ENCODE measurements around the gene EPC2. TPM values are rescaled to one million over a fixed set of nuclear protein-coding genes. Genes with fewer than 3 reads are reported as not detected.

Gene EPC2
- total RNA-seq, 1 donor from 2014 or later = 31.6 TPM

DNA sequence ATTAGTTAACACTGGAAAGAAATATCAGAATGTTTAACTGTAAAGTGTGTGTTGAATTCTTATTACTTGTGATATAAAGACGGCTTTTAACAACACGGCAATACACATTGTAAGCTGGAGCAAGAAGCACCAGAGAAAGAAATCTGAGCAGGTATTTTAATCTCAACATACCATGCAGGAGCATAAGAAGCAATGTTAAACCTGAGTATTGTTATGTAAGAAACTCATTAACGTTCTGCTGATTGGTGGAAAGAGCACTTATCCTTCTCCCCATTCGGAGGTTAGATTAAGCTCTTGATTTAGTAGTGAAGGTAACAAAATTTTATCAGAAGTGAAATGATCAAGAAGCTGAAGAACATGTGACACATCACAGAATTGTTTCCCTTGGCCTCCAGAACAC is 107.4 kb downstream of the EPC2 start:
- H3K27ac Mint-ChIP-seq (ENCODE audit: unreplicated experiment) = no peak overlapping the region
- DNase-seq (ENCODE audit: low read depth, low spot score) = no peak
- H3K27me3 Mint-ChIP-seq (ENCODE audit: low read depth) = no peaks in the 10 kb centered on the region
- no peaks in the 10 kb centered on the region for H3K4me1 Mint-ChIP-seq
- H3K36me3 Mint-ChIP-seq (ENCODE audit: low read depth) = peaks cover 21% of the 10 kb centered on the region
- H3K4me3 Mint-ChIP-seq = no peak overlapping the region
- no peaks in the 10 kb centered on the region for H3K9me3 Mint-ChIP-seq
- TF ChIP-seq, protein P1, sequence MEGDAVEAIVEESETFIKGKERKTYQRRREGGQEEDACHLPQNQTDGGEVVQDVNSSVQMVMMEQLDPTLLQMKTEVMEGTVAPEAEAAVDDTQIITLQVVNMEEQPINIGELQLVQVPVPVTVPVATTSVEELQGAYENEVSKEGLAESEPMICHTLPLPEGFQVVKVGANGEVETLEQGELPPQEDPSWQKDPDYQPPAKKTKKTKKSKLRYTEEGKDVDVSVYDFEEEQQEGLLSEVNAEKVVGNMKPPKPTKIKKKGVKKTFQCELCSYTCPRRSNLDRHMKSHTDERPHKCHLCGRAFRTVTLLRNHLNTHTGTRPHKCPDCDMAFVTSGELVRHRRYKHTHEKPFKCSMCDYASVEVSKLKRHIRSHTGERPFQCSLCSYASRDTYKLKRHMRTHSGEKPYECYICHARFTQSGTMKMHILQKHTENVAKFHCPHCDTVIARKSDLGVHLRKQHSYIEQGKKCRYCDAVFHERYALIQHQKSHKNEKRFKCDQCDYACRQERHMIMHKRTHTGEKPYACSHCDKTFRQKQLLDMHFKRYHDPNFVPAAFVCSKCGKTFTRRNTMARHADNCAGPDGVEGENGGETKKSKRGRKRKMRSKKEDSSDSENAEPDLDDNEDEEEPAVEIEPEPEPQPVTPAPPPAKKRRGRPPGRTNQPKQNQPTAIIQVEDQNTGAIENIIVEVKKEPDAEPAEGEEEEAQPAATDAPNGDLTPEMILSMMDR (conservative IDR thresholded peaks at IDR 0.05) = no peak

GRCh38 chr2:148752977-148753376 is 108.4 kb downstream of the EPC2 start:
- Mint-ChIP-seq H3K27ac (ENCODE audit: unreplicated experiment) (no peak overlapping the region), H3K9me3 (no peaks in the 10 kb centered on the region), H3K36me3 (ENCODE audit: low read depth) (peaks cover 11% of the 10 kb centered on the region), H3K4me1 (no peaks in the 10 kb centered on the region), H3K27me3 (ENCODE audit: low read depth) (no peaks in the 10 kb centered on the region), H3K4me3 (no peak overlapping the region)
- TF ChIP-seq, protein P1 (conservative IDR thresholded peaks at IDR 0.05) = no peak
- no peak for DNase-seq (ENCODE audit: low read depth, low spot score)

DNA sequence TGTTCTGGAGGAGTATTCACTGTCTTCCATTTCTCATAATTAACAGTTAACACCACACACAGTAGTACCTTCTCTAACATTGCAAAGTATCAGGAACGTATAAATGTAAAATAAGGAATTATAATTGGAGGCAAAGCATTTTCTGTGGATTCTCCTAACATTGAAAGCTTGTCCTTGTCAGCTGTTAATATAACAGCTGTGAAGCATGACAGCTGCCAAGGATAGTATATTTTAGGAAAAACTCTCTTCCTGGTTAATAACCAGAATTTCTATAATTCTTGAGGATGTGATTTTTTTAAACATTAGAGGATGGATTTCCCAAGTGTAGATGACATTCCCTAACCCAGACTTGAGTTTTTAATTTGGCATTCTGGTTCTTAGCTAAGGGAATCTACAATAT is 110.3 kb downstream of the EPC2 start:
- DNase-seq (ENCODE audit: low read depth, low spot score) = no peak
- Mint-ChIP-seq H3K36me3 (ENCODE audit: low read depth) (peaks cover 14% of the 10 kb centered on the region), H3K27me3 (ENCODE audit: low read depth) (no peaks in the 10 kb centered on the region), H3K4me3 (no peak overlapping the region), H3K9me3 (no peaks in the 10 kb centered on the region), H3K27ac (ENCODE audit: unreplicated experiment) (no peak overlapping the region), H3K4me1 (no peaks in the 10 kb centered on the region)
- TF ChIP-seq, protein P1 (conservative IDR thresholded peaks at IDR 0.05) = no peak

DNA sequence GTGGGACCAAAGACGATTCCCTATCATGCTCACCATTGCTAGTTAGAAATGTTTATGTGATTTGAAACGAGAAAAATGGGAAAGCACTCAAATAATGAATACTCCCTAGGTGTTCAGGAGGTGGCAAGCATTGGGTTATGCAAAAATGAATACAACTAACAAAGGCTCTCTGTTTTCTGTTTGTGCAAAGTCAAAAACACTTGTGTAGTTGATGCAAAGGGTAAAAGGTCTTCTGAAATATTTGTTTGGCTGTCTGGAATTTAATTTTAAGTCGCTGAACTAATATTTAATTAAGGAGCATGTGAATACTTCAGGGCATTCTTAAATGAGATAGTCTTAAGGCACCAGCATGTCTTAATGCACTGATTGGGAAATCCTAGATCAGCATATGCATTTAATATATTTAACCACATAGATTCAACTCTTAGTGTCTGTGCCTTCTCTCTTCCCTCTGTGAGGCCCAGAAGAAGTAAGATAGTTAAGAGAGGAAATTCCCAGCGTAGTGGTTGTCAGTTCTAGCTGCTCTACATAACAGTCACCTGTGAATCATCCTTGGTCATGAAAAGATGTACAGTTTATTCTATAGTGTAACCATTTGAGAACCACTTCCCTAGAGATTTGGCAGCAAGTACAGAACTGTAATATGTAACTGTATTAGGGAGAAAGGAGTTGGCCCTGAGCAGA is 111.9 kb downstream of the EPC2 start:
- Mint-ChIP-seq H3K4me3 (no peak overlapping the region), H3K4me1 (no peaks in the 10 kb centered on the region), H3K36me3 (ENCODE audit: low read depth) (peaks cover 16% of the 10 kb centered on the region), H3K9me3 (no peaks in the 10 kb centered on the region), H3K27me3 (ENCODE audit: low read depth) (no peaks in the 10 kb centered on the region), H3K27ac (ENCODE audit: unreplicated experiment) (no peak overlapping the region)
- DNase-seq (ENCODE audit: low read depth, low spot score) = no peak
- TF ChIP-seq, protein P1 (conservative IDR thresholded peaks at IDR 0.05) = no peak

- Mint-ChIP-seq H3K4me1 (peaks cover 11% of the 10 kb centered on the region), H3K36me3 (ENCODE audit: low read depth) (peaks cover 6% of the 10 kb centered on the region), H3K9me3 (no peaks in the 10 kb centered on the region), H3K27me3 (ENCODE audit: low read depth) (no peaks in the 10 kb centered on the region), H3K27ac (ENCODE audit: unreplicated experiment) (no peak overlapping the region), H3K4me3 (no peak overlapping the region)
- TF ChIP-seq, protein P1 (conservative IDR thresholded peaks at IDR 0.05) = no peak
- DNase-seq (ENCODE audit: low read depth, low spot score) = no peak
These were observed 120.3 kb downstream of the EPC2 start for GRCh38 chr2:148764815-148765214.

All from neural crest cell (in vitro differentiated cells).